Naive thymus-derived CD8-positive, alpha-beta T cell (primary cell): Measurements from ENCODE around the gene SLIT3. TPM values are rescaled to one million over a fixed set of nuclear protein-coding genes. Genes with fewer than 3 reads are reported as not detected.
A peak's percentile ranks its signal among the peaks of the same experiment; 100 is the strongest.

ENCODE experiments used
- ATAC-seq, 2 donors: fragments of 150-1000 bp; cut with Tn5 transposase in 1 of 2; sonication (Bioruptor Pico), chemical (Tn5 transposase) in 1 of 2; 1 replicate in 1 of 2; 2 replicates in 1 of 2; pipeline ENCODE4 v1.10.0; 2021; ENCODE audit warnings: mild to moderate bottlenecking in 2 of 2, moderate library complexity in 2 of 2
- POLR2A ChIA-PET: fragments of 350-600 bp; sonication (Branson Sonifier 250); formaldehyde crosslinking; loops from one replicate; lab custom pipeline; 2021; ENCODE audit warnings: antibody characterized with exemption; lab: Charles Lee
- DNase-seq, 10 donors: peaks; one replicate each; pipeline versions ENCODE4 v3.0.0 to v3.0.0-alpha.2; 2020 to 2022
- H3K27ac Mint-ChIP-seq, 10 donors: one replicate each; pipeline ENCODE4 v1.8.0; 2020 to 2022; ENCODE audit warnings: mild to moderate bottlenecking in 10 of 10, mixed read lengths in 10 of 10, moderate library complexity in 4 of 10, inconsistent platforms in 1 of 10
- H3K27me3 Mint-ChIP-seq, 5 donors: one replicate each; pipeline ENCODE4 v1.8.0; 2021 to 2022; ENCODE audit warnings: mixed read lengths in 5 of 5
- H3K36me3 Mint-ChIP-seq, 3 donors: one replicate each; pipeline ENCODE4 v1.8.0; 2020 to 2022; ENCODE audit warnings: mixed read lengths in 3 of 3, mild to moderate bottlenecking in 2 of 3, inconsistent platforms in 1 of 3
- H3K4me1 Mint-ChIP-seq, 4 donors: one replicate each; pipeline ENCODE4 v1.8.0; 2021 to 2022; ENCODE audit warnings: mixed read lengths in 4 of 4
- H3K4me3 Mint-ChIP-seq, 10 donors: one replicate each; pipeline ENCODE4 v1.8.0; 2020 to 2022; ENCODE audit warnings: mild to moderate bottlenecking in 10 of 10, mixed read lengths in 10 of 10, moderate library complexity in 6 of 10, inconsistent platforms in 1 of 10
- H3K9me3 Mint-ChIP-seq, 9 donors: one replicate each; pipeline ENCODE4 v1.8.0; 2020 to 2022; ENCODE audit warnings: mixed read lengths in 9 of 9, mild to moderate bottlenecking in 3 of 9, inconsistent platforms in 1 of 9, moderate library complexity in 1 of 9
- polyA plus RNA-seq, 3 donors: library from polyadenylated mRNA; unstranded; fragments of 300-500 nt; fragmentation: Illumina TruSeq; gene quantifications; one replicate each; pipeline ENCODE4 v1.2.3, GENCODE V29; 2021
- total RNA-seq, 8 experiments: library from RNA in 2 of 8; stranded (reverse) in 2 of 8; gene quantifications; one replicate each; pipeline ENCODE4 v1.2.3 and lab custom pipeline; 2021 to 2026

Gene SLIT3
- total and polyA plus RNA-seq, 5 experiments from 2014 or later: not detected

GRCh38 chr5:169273881-169274280 lies 27.1 kb downstream of the SLIT3 start:
- no peak overlapping the region for H3K4me3 Mint-ChIP-seq

DNA sequence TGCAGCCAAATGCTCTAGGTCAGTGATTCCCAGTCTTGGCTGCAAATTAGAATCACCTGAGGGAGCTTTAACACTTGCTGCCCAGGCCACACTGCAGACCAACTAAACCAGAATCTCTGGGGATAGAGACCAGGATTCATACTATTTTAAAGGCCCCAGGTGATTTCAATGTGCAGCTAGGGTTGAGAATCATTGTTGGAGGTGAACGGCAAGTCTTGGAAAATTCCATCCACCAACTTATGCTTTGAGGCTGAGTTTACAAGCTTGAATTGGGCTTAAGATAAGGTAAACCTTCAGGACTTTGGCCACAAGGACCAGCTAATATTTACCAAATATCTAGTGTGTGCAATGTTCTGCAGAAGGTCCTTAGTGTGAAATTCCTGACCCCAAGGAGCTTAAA lies 27.5 kb downstream of the SLIT3 start:
- no peak overlapping the region for H3K4me3 Mint-ChIP-seq

More at GRCh38 chr5:169273881-169274280, 27.1 kb downstream of the SLIT3 start:
- no peaks in the 10 kb centered on the region for H3K36me3 Mint-ChIP-seq
- POLR2A ChIA-PET: no interaction called here
- no peaks in the 10 kb centered on the region for H3K9me3 Mint-ChIP-seq
- no peaks in the 10 kb centered on the region for H3K4me1 Mint-ChIP-seq
- DNase-seq (no peak), ATAC-seq (no peak)
- peaks cover 0 to 7% (median 0%) of the 10 kb centered on the region in 5 donors for H3K27me3 Mint-ChIP-seq
- H3K27ac Mint-ChIP-seq: no peak overlapping the region

GRCh38 chr5:169272731-169273427 lies 28.1 kb downstream of the SLIT3 start:
- no peak for ATAC-seq
- no peak overlapping the region for H3K27ac Mint-ChIP-seq
- DNase-seq: no peak
- H3K27me3 Mint-ChIP-seq: peaks cover 0 to 4% (median 0%) of the 10 kb centered on the region in 5 donors
- no peaks in the 10 kb centered on the region for H3K9me3 Mint-ChIP-seq
- no peaks in the 10 kb centered on the region for H3K36me3 Mint-ChIP-seq
- no peak overlapping the region for H3K4me3 Mint-ChIP-seq
- no peaks in the 10 kb centered on the region for H3K4me1 Mint-ChIP-seq
- POLR2A ChIA-PET: no interaction called here

More for the DNA sequence above, 27.5 kb downstream of the SLIT3 start:
- DNase-seq (no peak), ATAC-seq (no peak)
- Mint-ChIP-seq H3K36me3 (no peaks in the 10 kb centered on the region), H3K27me3 (peaks cover 0 to 4% (median 0%) of the 10 kb centered on the region in 5 donors), H3K9me3 (no peaks in the 10 kb centered on the region), H3K27ac (no peak overlapping the region), H3K4me1 (no peaks in the 10 kb centered on the region)
- POLR2A ChIA-PET: no interaction called here

DNA sequence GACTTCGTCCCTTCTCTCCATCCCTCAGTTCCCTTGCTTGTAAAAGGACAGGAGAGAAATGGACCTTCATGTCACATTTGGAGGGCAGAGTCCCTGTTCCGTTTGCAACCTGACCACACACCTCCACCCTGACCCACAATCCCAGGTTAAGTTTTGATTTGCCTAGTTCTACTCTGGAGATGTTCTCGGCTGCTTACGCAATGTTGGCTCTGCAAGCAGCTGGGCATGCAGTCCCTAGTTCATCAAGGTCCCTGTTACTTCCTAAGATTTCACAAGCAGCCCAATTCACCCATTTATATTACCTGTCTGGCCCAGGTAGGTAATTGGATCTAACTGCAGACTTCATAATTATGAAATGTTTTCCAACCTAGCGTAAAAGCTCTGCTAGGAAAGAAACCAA lies 28.8 kb downstream of the SLIT3 start:
- H3K4me3 Mint-ChIP-seq: no peak overlapping the region
- H3K36me3 Mint-ChIP-seq: no peaks in the 10 kb centered on the region

GRCh38 chr5:169270827-169271226 lies 30.1 kb downstream of the SLIT3 start:
- Mint-ChIP-seq H3K36me3 (no peaks in the 10 kb centered on the region), H3K9me3 (no peaks in the 10 kb centered on the region), H3K27me3 (peaks cover 0 to 8% (median 0%) of the 10 kb centered on the region in 5 donors), H3K4me3 (no peak overlapping the region), H3K27ac (no peak overlapping the region), H3K4me1 (no peaks in the 10 kb centered on the region)
- POLR2A ChIA-PET: no interaction called here
- DNase-seq (no peak), ATAC-seq (no peak)

More for the DNA sequence above, 28.8 kb downstream of the SLIT3 start:
- no peak for DNase-seq
- POLR2A ChIA-PET: no interaction called here
- ATAC-seq: no peak
- Mint-ChIP-seq H3K9me3 (no peaks in the 10 kb centered on the region), H3K27me3 (peaks cover 0 to 4% (median 0%) of the 10 kb centered on the region in 5 donors), H3K4me1 (no peaks in the 10 kb centered on the region), H3K27ac (no peak overlapping the region)

GRCh38 chr5:169268019-169268418 lies 32.9 kb downstream of the SLIT3 start:
- Mint-ChIP-seq H3K4me1 (no peaks in the 10 kb centered on the region), H3K27ac (no peak overlapping the region), H3K27me3 (peaks cover 0 to 17% (median 1%) of the 10 kb centered on the region in 5 donors), H3K9me3 (no peaks in the 10 kb centered on the region), H3K36me3 (no peaks in the 10 kb centered on the region), H3K4me3 (no peak overlapping the region)
- no peak for ATAC-seq
- POLR2A ChIA-PET: no interaction called here
- DNase-seq: no peak

DNA sequence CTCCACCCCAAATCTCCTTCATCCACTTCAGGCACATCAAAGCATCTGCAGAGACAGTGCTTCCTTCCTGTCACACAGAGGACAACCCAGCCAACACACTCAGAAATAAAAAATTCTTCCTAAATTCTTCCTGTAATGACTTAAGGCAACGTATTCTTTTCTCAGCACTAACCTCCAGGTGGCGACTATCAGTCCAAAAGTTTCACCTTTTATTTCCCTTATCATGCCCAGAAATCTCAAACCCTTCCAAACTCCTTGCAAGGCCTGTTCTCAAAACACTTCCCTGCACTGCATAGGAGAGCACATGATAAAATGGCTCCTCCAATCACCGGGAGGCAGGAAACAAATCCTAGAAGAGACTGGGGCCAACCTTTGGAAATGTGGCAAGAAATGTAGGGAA lies 35.1 kb downstream of the SLIT3 start:
- H3K27me3 Mint-ChIP-seq: peaks cover 2 to 17% (median 11%) of the 10 kb centered on the region in 5 donors
- ATAC-seq (no peak), DNase-seq (no peak)
- no peaks in the 10 kb centered on the region for H3K4me1 Mint-ChIP-seq
- H3K27ac Mint-ChIP-seq: no peak overlapping the region
- H3K36me3 Mint-ChIP-seq: no peaks in the 10 kb centered on the region
- no peak overlapping the region for H3K4me3 Mint-ChIP-seq
- H3K9me3 Mint-ChIP-seq: peaks cover 0 to 2% (median 0%) of the 10 kb centered on the region in 9 donors
- POLR2A ChIA-PET: no interaction called here

GRCh38 chr5:169263591-169263990 lies 37.3 kb downstream of the SLIT3 start:
- DNase-seq (no peak), ATAC-seq (no peak)
- H3K4me3 Mint-ChIP-seq: no peak overlapping the region
- POLR2A ChIA-PET: no interaction called here
- no peak overlapping the region for H3K27ac Mint-ChIP-seq
- H3K36me3 Mint-ChIP-seq: no peaks in the 10 kb centered on the region
- H3K9me3 Mint-ChIP-seq: peaks cover 0 to 2% (median 0%) of the 10 kb centered on the region in 9 donors
- no peaks in the 10 kb centered on the region for H3K4me1 Mint-ChIP-seq
- H3K27me3 Mint-ChIP-seq: peaks cover 4 to 26% (median 11%) of the 10 kb centered on the region in 5 donors

GRCh38 chr5:169260896-169261569 lies 39.9 kb downstream of the SLIT3 start:
- DNase-seq (no peak), ATAC-seq (no peak)
- Mint-ChIP-seq H3K4me1 (no peaks in the 10 kb centered on the region), H3K4me3 (no peak overlapping the region), H3K27ac (peak overlapping the region in 1 of 10 donors; percentile 50), H3K9me3 (peaks cover 0 to 2% (median 0%) of the 10 kb centered on the region in 9 donors), H3K36me3 (no peaks in the 10 kb centered on the region), H3K27me3 (peaks cover 4 to 26% (median 11%) of the 10 kb centered on the region in 5 donors)
- POLR2A ChIA-PET: no interaction called here

DNA sequence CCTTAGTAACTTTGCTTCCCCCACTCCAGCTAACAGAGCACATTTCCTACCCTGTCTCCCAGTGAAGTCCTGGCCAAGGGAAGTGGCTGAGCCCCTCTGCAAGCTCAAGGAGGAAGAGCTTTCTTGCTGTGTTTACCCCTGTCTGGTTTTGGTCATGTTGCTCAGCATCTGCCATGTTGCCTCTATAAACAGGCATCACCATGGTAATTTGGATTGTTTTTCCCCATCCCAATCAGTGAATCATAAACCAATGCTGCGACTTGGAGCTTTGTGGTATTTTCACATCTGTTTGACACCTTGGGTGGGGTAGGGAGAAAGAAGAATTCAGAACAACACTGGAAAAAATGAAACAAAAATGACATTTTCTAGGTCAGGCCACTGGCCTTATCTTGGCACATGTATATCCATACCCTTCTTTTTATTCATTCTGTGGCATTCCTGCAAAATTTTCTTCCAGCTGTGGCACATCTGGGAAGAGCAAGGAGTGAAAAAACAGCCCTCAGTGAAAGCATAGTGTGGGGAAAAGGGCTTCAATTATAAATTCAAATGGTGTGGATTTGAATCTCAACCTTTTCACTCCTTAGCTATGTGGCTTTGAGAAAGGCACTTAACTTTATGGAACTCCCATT lies 42.5 kb downstream of the SLIT3 start:
- Mint-ChIP-seq H3K27ac (no peak overlapping the region), H3K36me3 (no peaks in the 10 kb centered on the region), H3K4me3 (no peak overlapping the region), H3K4me1 (no peaks in the 10 kb centered on the region), H3K27me3 (peaks cover 0 to 26% (median 5%) of the 10 kb centered on the region in 5 donors), H3K9me3 (peaks cover 0 to 2% (median 0%) of the 10 kb centered on the region in 9 donors)
- POLR2A ChIA-PET: no interaction called here
- no peak for DNase-seq
- no peak for ATAC-seq

GRCh38 chr5:169256191-169256590 lies 44.7 kb downstream of the SLIT3 start:
- Mint-ChIP-seq H3K36me3 (no peaks in the 10 kb centered on the region), H3K4me3 (no peak overlapping the region), H3K27me3 (peaks cover 0 to 12% (median 3%) of the 10 kb centered on the region in 5 donors), H3K4me1 (no peaks in the 10 kb centered on the region), H3K27ac (no peak overlapping the region), H3K9me3 (no peaks in the 10 kb centered on the region)
- POLR2A ChIA-PET: no interaction called here
- ATAC-seq (no peak), DNase-seq (no peak)

DNA sequence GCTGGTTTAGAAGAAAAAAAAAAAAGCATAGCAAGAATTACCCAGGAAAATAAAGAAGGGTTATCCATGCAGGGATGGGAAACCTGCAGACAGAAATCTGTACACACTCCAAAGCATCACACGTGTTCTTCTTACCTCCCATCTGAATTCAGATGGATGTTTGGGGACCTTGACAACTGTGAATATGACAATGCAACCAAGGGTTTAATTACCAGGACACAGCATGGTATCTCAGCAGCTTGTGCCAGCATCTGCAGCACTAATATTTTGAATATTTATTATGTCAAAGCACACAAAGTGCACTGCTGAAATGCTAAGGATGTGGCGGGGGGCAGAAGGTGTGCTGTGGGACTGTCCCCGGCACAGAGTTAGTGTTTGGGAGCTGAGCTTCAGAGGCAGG lies 47.9 kb downstream of the SLIT3 start:
- H3K36me3 Mint-ChIP-seq: no peaks in the 10 kb centered on the region
- H3K4me1 Mint-ChIP-seq: peaks cover 0 to 2% (median 0%) of the 10 kb centered on the region in 4 donors
- ATAC-seq (no peak), DNase-seq (no peak)
- peaks cover 0 to 11% (median 4%) of the 10 kb centered on the region in 5 donors for H3K27me3 Mint-ChIP-seq
- POLR2A ChIA-PET: no interaction called here
- no peak overlapping the region for H3K4me3 Mint-ChIP-seq
- peaks cover 0 to 4% (median 0%) of the 10 kb centered on the region in 9 donors for H3K9me3 Mint-ChIP-seq
- H3K27ac Mint-ChIP-seq: no peak overlapping the region
